GM18508 (cell line): ENCODE results near the gene CRBN.

ENCODE experiments used
- ATAC-seq: cut with Tn5 transposase; IDR thresholded peaks from one replicate; pipeline ENCODE4 v1.9.1; 2021; ENCODE audit warnings: moderate number of reproducible peaks; ENCODE audit not compliant: insufficient read depth, unreplicated experiment

The CRBN gene

DNA sequence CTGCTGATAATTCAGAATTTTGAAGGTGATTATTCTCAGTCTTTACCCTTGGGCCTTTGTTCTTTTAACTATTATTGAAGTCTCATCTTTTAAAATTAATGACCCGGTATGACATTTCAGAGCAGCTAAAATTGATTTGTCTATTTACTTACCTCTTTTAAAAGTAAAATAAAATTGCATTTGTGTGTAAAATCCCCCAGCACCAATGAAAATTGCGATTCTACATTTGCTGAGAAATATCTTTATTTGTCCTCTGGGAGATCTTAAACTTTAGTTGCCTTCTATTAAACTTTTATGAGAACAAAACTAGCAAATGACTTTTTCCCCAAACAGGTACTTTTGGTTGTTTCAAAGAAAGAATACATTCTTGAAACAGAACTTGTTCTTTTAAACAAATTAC lies 61.8 kb downstream of the CRBN start:
- no peak for ATAC-seq

DNA sequence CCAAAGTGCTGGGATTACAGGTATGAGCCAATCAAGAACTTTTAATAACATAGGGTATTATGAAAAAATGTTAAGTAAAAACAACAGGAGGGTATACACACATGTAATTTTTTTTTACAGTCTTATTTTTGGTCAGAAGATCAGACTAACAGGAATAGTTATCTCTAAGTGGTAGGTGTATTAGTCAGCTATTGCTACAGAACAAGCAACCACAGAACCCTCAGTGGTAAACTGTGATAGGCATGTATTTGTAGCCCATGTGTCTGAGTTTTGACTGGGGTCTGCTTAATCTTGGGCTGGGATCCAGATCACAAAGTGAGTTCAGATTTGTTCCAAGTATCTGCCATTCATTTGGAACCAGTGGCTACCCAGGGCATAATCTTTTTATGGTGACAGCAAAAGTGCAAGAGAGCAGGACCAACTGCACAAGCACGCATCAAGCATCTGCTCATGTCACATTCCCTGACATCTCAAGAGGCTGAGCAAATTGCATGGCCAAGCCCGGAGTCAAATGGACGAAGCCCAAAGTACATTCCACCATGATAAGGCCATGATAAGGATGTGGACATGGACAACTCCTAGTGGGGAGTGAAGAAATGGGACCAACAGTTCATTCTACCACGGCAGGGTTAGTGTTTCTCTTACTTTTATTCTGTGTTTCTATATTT lies 66.3 kb downstream of the CRBN start:
- ATAC-seq, result no peak

DNA sequence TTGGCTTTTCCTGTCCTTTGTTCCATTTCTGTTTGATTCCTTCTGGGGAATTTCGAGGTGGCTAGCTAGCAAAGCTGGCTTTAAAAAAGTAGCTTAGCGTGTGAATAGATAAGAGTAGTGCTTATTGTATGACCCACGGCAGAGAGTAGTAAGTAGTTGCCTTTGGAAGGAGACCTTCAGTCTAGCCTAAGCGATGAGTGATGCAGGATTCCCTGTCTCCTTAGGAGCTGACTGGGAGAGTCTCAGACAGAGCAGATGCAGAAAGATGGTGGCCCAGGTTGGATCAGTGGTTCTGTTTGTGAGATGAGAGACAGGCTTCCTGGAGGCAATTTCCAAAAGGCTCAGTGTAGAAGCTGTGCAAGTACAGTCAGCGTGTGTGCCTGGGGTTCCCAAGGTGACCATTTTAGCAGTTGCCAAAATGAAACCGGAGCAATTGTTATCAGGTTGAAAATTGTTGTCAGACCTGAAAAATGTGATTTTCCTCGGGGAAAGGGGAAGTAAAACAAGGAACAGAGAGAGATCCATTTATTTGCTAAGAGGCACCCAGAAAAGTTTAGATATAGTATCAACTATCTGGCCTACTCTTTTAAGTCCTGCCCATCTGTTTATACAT lies 68.6 kb downstream of the CRBN start:
- no peak for ATAC-seq

DNA sequence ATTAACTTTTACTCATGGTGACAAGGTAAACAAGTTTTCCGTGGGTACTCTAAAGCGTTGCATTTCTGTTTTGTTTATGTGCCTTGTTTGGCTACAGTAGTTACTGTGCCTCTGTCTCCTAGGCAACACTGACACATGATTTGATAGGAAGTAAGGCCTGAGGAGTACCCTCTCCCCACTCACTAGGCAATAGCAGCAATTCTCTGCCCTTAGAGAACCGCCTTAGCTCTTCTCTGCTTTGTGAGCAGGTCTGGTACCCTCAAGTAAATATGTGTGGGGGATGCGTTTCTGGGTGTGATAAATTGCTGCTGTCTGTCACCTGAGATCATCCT lies 69.2 kb downstream of the CRBN start, which contains the start of gene IL5RA:
Gene IL5RA (minus strand): TSS at position 76 of the 332 bp plus-strand sequence. CDS start 5,390 bp downstream, outside the sequence.
- no peak for ATAC-seq

DNA sequence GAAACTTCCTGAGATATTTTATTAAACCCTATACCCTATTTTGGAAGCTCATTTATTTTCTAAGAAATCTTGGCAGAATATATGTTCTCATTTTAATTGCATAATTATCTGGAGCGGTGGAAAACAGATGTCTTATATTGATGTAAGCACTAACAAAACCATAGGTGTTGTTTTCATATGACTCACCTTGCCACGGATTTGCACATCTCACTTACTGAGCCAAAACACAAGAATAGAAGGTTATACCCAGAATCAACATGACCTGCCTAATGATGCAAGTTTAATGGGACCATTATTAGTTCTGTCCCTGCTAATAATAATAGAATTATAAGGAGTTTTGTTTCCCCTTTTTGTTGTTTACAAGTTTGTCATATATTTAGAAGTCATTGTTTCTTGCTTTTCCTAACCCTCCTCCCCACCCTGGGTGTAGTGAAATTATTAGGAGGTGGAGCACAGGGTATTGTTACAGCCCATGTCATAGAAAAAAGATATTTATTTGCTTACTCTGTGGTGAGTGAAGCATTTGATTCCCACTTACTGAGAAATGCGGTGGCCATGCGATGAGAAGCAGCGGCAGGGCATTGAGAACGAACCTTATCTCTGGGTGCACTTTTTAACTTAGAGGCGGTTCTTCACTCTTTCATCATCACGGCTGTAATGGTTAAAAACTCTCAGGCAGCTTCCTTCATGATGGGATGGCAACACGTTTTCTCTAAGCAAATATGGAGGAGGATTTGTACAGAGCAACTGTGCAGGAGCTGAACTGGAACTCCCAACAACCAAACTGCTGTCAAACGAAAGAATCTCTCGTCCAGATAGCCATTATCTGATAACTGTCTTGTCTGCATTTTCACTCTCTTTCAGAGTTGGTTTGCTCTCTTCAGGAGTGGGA lies 69.8 kb downstream of the CRBN start:
- ATAC-seq, result peak; percentile 59

DNA sequence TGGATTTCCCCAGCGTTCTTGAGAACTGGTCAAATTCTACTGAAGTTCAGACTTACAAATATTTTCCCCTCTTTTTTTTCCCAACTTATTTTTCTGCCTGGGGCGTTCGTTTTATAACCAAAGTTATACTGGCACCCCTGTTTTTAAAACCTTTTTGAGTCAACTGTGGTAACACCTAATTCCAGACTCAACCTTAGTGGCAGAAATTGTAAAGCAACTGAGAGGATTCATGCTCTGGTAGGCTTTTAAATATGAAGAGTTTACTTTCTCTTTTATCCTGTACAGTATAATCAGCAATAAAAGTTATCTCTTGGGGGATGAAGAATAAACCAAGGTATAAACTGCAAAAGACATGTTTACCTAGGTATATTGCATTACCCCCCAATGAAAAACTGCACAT lies 71.6 kb downstream of the CRBN start:
- ATAC-seq, result no peak

DNA sequence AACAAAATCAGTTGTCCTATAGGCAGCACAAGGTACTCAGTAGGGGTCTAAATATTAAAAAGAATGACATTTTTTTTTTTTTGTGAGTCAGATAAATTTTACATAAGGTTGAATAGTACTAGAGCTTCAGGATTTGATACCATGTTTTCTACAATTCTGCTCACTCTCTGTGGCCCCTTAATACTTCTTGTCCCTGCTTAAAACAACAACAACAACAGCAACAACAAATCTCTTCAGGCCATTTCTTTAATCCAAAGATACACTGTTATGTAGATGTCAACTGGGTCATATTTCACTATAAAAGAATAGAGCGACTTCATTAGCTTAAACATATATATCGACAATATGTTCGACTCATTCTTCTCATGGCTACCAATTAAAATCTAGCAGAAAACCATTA lies 72.3 kb downstream of the CRBN start:
- ATAC-seq, result no peak

DNA sequence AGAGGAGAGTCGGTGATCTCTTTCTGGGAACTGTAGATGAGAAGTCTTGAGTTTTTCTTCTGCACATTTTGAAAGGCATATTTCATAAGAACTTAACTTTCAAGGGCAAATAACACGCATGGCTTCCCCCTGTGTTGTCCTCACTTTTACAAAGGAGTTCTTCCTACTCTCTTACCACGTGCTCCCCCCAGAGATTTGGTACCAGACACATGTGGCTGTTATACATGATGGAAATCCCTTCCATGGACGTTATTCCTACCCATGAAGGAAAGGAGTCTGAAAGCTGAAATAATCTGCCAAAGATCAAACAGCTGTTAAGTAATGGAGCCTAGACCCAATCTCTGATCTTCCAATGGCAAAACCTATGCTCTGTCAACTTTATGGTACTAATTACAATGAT lies 73.7 kb downstream of the CRBN start:
- no peak for ATAC-seq

DNA sequence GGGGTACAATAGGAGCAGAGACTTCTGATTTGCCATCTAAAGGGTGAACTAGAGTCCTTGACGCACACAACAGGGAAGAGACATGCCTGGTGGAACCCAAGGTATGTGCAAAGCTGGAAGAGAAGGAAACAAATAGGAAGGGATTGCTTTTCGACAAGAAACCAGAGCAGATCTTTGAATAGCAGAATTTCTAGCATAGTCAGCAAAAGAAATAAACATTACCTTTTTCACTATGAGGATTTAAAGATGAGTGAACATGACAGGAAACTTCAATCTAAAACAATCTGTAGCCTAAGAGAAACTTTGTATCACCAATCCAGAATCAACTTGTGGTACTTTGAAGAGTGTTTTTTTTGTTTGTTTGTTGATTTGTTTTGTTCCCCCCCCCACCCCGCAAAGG lies 74.2 kb downstream of the CRBN start:
- no peak for ATAC-seq

DNA sequence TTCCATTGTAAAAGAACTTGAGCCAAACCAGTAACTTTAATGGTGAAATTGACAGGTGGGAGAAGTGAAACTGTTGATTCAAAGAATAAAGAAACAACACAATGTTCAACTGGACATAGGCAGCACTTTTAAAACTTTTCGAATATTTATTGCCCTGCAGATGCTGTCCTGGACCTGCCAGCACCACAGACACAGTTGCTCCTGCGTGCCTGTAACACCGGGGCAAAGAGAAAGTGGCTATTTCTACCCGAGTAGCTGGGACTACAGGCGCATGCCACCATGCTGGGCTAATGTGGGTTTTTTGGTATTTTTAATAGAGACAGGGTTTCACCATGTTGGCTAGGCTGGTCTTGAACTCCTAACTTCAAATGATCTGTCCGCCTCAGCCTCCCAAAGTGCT lies 76.7 kb downstream of the CRBN start:
- ATAC-seq, result no peak

DNA sequence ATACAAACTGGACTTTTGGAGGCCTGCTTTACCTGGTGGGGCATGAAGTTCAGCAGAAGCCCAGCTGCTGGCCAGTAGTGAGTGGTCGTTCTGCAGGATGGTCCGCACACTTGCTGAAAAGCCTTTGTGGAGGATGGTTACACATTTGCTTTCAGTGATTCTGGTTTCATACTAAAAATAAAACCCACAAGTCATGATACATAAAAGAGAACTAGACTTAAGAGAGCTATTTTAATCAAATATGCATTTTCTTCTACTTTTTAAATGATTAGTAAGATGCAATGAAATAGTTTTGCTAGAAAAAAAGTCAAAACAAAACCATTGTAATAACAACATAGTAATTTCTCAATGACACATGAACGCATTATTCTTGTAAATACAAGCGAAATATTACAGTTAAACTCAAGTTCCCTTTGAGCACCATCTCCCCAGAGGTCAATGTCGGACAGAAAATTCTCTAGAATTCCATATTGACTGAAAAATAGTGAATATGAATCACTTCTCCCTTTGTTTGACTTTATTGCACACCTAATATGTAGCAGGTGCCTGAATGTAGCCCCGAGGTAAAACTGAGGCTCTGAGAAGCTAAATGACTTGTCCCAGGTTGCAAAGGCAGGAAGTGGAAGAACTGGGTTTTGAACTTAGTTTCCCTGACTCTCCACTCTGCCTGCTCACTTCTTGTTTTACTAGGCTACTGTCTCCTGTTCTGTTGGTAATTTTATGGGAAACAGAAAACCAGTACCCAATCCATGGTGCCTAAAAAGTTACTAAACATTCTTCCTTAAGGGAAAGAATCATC lies 77.6 kb downstream of the CRBN start:
- ATAC-seq, result no peak
